GM19468 (cell line): ENCODE data around the gene PPP4R2.

ENCODE experiments used
- ATAC-seq: cut with Tn5 transposase; IDR thresholded peaks from one replicate; pipeline ENCODE4 v1.9.1; 2021; ENCODE audit warnings: mild to moderate bottlenecking, moderate library complexity, moderate number of reproducible peaks; ENCODE audit not compliant: unreplicated experiment; ENCODE audit errors: extremely low read depth

PPP4R2 gene

GRCh38 chr3:73018790-73019441 lies 22.3 kb downstream of the PPP4R2 start:
- ATAC-seq = no peak

GRCh38 chr3:73021301-73021835 lies 24.8 kb downstream of the PPP4R2 start:
- no peak for ATAC-seq

- ATAC-seq = no peak
These were observed 28.2 kb downstream of the PPP4R2 start for GRCh38 chr3:73024836-73025235.

GRCh38 chr3:73026111-73026759 lies 29.6 kb downstream of the PPP4R2 start:
- no peak for ATAC-seq

- no peak for ATAC-seq
These were observed 30.1 kb downstream of the PPP4R2 start for GRCh38 chr3:73026760-73027113.

- ATAC-seq = no peak
These were observed 32.2 kb downstream of the PPP4R2 start for GRCh38 chr3:73028803-73029202.

GRCh38 chr3:73029321-73029796 lies 32.7 kb downstream of the PPP4R2 start:
- no peak for ATAC-seq

- ATAC-seq = no peak
These were observed 33.5 kb downstream of the PPP4R2 start for GRCh38 chr3:73030073-73030597.

GRCh38 chr3:73031573-73032103 lies 35.0 kb downstream of the PPP4R2 start:
- ATAC-seq = no peak

GRCh38 chr3:73036694-73037591 lies 40.3 kb downstream of the PPP4R2 start:
- ATAC-seq = no peak

GRCh38 chr3:73041537-73041936 lies 44.9 kb downstream of the PPP4R2 start:
- no peak for ATAC-seq

GRCh38 chr3:73043414-73043813 lies 46.8 kb downstream of the PPP4R2 start:
- no peak for ATAC-seq

- no peak for ATAC-seq
These were observed 48.8 kb downstream of the PPP4R2 start for GRCh38 chr3:73045391-73045790.

- no peak for ATAC-seq
These were observed 49.6 kb downstream of the PPP4R2 start for GRCh38 chr3:73046195-73046594.

GRCh38 chr3:73049319-73049718 lies 52.7 kb downstream of the PPP4R2 start:
- no peak for ATAC-seq

- ATAC-seq = no peak
These were observed 56.2 kb downstream of the PPP4R2 start for GRCh38 chr3:73052857-73053256.

- no peak for ATAC-seq
These were observed 59.0 kb downstream of the PPP4R2 start for GRCh38 chr3:73055583-73055982.

- ATAC-seq = no peak
These were observed 59.6 kb downstream of the PPP4R2 start for GRCh38 chr3:73056014-73056844.

- ATAC-seq = no peak
These were observed 60.2 kb downstream of the PPP4R2 start for GRCh38 chr3:73056845-73057150.

GRCh38 chr3:73060302-73060723 lies 63.7 kb downstream of the PPP4R2 start:
- no peak for ATAC-seq
